Mammary epithelial cell (primary cell): Measurements from ENCODE around the gene TCF7.

Experiments used
- EZH2 ChIP-seq: IDR thresholded peaks from 2 replicates; pipeline ENCODE4 v1.6.1; 2012; ENCODE audit warnings: low read length, inconsistent platforms, borderline replicate concordance
- TF ChIP-seq, protein P1 (sequence below), 2 donors: IDR thresholded peaks in 1 of 2; conservative IDR thresholded peaks in 1 of 2; 2 replicates each; pipeline ENCODE4 v1.5.1; 2011 to 2012; ENCODE audit warnings: inconsistent platforms in 2 of 2, low read length in 2 of 2, mild to moderate bottlenecking in 2 of 2, control low read depth in 1 of 2, low read depth in 1 of 2; ENCODE audit not compliant: insufficient read depth in 1 of 2; ENCODE audit errors: extremely low read depth in 1 of 2

DNA sequence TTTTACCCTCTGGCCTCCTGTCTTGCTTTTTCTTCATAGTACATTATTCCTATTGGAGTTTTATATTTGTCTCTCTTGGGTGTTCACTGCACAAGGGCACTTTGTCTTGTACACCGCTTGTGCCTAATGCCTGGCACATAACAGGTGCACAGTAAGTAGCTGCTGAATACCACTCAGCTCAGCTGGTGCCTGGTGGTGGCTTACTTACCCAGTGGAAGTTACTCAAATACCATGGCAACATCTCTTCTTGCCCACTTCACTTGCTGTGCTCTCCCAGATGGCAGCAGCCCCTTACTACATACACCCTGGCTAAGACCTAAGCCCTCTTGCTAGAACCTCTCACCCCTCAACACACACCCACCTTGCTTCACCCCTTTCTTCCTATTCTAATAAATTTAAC lies 73.6 kb downstream of the TCF7 start:
- no peak for TF ChIP-seq EZH2
- TF ChIP-seq, protein P1, sequence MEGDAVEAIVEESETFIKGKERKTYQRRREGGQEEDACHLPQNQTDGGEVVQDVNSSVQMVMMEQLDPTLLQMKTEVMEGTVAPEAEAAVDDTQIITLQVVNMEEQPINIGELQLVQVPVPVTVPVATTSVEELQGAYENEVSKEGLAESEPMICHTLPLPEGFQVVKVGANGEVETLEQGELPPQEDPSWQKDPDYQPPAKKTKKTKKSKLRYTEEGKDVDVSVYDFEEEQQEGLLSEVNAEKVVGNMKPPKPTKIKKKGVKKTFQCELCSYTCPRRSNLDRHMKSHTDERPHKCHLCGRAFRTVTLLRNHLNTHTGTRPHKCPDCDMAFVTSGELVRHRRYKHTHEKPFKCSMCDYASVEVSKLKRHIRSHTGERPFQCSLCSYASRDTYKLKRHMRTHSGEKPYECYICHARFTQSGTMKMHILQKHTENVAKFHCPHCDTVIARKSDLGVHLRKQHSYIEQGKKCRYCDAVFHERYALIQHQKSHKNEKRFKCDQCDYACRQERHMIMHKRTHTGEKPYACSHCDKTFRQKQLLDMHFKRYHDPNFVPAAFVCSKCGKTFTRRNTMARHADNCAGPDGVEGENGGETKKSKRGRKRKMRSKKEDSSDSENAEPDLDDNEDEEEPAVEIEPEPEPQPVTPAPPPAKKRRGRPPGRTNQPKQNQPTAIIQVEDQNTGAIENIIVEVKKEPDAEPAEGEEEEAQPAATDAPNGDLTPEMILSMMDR (conservative IDR thresholded peaks at IDR 0.05 in 1 of 2, IDR thresholded peaks at IDR 0.05 in 1 of 2; ENCODE audit: extremely low read depth in 1 of 2, insufficient read depth in 1 of 2, low read depth in 1 of 2, low read length in 2 of 2): no peak
